OCI-LY7 (cell line): ENCODE results near the gene ST6GAL1.

Experiments used
- CTCF ChIP-seq: fragments of 200-600 bp; sonication (generic); conservative IDR thresholded peaks from 2 replicates; pipeline ENCODE4 v1.5.1; 2014; ENCODE audit warnings: mild to moderate bottlenecking, antibody characterized with exemption, low read length, moderate library complexity, mixed read lengths
- EZH2phosphoT487 ChIP-seq: fragments of 200-600 bp; sonication (generic); IDR thresholded peaks from 2 replicates; pipeline ENCODE4 v1.6.1; 2018; ENCODE audit warnings: low read depth, borderline replicate concordance, mild to moderate bottlenecking, mixed run types, antibody characterized with exemption, low read length, moderate library complexity, mixed read lengths

- no peak for TF ChIP-seq CTCF
- TF ChIP-seq EZH2phosphoT487 = no peak
Observed at GRCh38 chr3:187105700-187106099, 175.4 kb downstream of the ST6GAL1 start.
